GM21717 (cell line): Measurements from ENCODE around the gene EVA1C.
"Not testable (repeated sequence)": the region's sequence is repeated elsewhere in the genome, so short reads cannot be mapped to it uniquely, and the experiment has no call there.

Experiments
- ATAC-seq: cut with Tn5 transposase; IDR thresholded peaks from one replicate; pipeline ENCODE4 v1.9.1; 2021; ENCODE audit warnings: mild to moderate bottlenecking, moderate library complexity; ENCODE audit not compliant: unreplicated experiment

EVA1C gene

DNA sequence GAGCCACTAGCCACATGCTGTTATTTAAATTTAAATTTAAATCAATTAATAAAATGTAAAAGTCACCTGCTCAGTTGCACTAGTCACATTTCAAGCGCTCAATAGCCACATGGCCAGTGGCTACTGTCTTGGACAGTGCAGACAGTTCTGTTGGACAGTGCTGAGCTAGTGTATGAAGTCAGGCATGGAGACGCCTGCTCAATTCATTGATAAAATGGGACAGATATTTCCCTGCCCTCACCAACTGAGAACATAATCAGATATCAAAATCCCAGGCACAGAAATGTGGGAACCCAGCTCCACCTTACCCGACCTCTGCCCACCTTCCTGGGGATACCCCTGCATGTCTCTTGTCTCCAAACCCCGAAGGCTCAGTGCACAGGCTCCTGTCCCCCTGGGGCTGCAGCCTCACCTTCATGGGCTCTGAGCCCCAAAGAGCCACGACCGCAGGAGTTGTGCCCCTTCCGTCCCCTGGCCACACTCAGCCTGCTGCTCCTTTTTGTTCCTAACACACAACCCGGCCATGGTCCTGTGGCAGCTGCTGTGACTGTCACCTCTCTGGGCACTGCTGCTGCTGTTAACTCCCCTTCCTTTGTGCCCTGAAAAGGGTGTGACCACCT, 109.3 kb downstream of the EVA1C start:
- no peak for ATAC-seq

GRCh38 chr21:32523463-32523862, 111.0 kb downstream of the EVA1C start:
- no peak for ATAC-seq

DNA sequence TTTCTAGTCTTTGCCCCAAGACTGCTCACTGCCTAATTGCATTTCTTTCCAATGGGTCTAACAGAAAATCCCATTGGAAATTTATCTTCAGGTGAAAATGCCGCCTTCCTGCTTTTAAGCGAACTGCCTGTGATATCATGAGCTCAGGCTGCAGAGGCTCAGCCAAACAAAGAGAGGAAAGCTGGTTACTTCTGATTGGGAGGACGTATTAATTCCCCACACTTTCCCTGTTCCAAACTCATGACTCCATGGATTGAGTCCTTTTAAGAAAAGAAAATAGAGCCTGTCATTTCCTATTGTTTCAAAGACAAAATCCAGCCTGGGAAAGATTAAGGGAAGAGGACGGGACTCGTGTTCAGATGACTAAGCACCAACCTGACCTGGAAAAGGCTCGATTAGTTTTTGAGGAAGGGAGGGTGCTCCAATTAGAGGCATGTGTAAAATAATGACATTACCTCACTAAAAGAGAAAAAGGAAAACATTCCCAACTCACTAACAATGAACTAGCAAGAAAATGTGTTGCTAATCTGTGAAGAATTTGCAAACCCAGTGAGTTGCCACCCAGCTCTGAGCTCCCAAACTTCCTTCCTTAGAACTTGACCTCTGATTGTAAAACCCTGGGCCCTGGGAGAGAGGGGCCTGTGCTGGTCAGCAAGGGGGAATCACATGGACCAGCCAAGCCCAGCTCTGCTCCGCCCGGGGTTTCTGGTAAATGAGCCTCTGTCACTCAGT, 111.6 kb downstream of the EVA1C start:
- no peak for ATAC-seq

DNA sequence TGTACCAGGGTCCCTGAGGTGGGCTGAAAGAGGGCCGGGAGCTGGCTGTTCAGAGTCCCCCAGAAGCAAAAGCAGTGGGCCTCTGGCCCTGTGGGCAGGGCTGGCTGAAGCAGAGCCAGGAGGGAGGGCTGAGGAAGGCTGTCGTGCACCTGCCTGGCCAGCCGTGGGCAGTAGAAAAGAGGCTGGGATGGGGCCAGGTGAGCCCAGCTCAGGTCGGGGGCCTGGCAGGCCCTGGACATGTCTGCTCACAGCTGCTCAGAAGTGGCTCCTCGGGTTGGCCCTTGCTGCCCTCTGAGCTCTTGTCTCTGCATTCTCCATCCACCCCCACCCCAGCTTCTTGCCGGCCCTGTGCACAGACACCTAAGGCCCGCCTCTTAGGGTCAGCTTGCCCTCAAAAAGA, 112.8 kb downstream of the EVA1C start:
- no peak for ATAC-seq

- ATAC-seq: no peak
Measured at GRCh38 chr21:32529679-32530078, 117.2 kb downstream of the EVA1C start.

DNA sequence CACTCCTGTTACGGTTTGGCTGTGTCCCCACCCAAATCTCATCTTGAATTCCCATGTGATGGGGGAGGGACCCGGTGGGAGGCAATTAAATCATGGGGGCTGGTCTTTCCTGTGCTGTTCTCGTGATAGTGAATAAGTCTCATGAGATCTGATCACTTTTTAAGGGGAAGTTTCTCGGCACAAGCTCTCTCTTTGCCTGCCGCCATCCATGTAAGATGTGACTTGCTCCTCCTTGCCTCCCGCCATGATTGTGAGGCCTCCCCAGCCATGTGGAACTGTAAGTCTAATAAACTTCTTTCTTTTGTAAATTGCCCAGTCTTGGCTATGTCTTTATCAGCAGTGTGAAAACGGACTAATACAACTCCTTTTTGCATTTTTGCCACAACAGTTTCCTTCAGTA, 118.3 kb downstream of the EVA1C start:
- not testable (repeated sequence) for ATAC-seq

GRCh38 chr21:32531561-32531960, 119.1 kb downstream of the EVA1C start:
- ATAC-seq: not testable (repeated sequence)

DNA sequence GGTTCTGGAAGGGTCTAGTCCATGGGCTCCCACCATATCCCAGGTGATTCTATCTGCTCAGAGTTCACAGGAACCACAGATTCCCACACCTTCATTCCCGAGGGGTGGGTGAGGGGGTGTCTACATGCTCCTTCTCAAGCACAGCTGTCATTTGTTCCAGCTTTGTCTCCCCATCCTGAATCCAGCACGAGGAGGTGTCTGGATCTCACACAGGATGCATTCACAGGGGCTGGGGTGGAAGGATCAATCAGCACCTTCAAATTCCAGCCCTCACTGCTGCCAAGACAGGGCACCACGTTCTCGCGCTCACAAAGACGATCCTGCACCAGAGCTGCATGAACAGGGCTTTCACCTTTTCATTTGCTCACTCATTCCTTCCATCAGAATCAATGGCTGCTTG, 120.1 kb downstream of the EVA1C start:
- ATAC-seq: no peak

GRCh38 chr21:32533053-32533452, 120.5 kb downstream of the EVA1C start:
- ATAC-seq: no peak

DNA sequence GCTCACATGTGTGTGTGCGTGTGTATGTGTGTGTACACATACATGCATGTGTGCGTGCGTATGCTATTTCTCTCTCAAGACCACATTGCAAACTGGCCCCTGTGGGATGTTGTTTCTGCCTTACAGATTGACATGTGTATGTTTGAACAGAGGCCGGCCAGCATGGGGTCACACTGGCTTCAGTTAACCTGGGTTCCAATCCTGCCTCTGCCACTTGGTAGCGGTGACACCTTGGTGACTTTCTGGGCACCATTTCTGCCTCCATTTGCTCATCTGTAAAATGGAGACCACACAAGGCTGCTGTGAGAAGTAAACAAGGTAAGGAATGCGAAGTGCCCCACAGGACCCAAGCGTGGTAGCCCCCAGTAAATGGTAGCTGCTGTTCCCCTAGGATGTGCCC, 121.1 kb downstream of the EVA1C start:
- no peak for ATAC-seq

DNA sequence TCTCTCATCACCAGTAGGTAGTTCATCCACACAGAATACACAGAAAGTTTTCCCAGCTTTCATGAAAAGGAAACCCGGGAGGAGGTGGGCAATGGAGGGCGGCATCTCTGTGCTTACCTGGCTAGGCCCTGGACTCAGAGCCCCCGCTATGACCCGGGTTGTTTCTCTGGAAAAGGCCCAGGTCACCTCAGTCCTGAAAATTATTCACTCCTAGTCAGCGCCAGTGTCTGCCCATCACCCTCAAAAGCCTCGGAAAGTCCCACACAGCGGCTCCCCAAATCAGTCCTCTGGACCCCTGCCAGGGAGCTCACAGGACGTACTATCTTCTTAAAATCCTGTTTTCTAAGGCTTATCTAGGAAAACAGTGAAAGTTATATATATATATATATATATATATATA, 121.6 kb downstream of the EVA1C start:
- ATAC-seq: no peak

GRCh38 chr21:32535612-32536011, 123.1 kb downstream of the EVA1C start:
- ATAC-seq: no peak

DNA sequence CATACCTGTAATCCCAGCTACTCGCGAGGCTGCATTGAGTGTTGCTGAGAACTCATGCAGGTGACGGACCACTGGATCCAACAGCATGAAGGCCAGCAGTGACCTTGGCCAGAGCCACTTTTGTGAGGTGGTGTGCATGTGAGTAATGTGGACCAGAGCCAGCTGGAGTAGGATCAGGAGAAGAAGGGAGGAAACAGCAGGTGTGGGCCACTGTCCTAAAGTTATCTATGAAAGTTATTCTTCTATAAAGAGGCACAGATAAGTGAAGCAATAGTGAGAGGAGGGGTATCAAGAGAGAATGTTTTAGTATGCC, 125.0 kb downstream of the EVA1C start:
- no peak for ATAC-seq

DNA sequence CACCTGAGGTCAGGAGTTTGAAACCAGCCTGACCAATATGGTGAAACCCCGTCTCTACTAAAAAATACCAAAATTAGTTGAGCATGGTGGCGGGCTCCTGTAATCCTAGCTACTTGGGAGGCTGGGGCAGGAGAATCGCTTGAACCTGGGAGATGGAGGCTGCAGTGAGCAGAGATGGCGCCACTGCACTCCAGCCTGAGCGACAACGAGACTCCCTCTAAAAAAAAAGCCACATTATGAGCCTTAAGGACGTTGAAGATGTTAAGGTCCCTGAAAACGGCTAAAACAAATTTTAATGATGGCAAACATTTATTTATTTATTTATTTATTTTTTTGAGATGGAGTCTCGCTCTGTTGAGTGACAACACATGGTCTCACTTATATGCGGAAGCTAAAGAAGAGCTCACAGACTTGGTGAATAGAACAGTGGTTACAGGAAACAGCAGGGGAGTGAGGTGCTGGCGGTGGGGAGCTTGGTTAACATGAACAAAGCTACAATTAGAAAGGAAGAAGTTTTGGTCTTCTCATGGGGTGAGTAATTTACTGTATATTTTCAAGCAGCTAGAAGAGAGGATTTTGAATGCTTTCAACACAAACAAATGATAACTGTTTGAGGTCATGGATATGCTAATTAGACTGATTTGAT, 125.8 kb downstream of the EVA1C start:
- ATAC-seq: no peak

GRCh38 chr21:32539378-32539777, 126.9 kb downstream of the EVA1C start:
- ATAC-seq: no peak

DNA sequence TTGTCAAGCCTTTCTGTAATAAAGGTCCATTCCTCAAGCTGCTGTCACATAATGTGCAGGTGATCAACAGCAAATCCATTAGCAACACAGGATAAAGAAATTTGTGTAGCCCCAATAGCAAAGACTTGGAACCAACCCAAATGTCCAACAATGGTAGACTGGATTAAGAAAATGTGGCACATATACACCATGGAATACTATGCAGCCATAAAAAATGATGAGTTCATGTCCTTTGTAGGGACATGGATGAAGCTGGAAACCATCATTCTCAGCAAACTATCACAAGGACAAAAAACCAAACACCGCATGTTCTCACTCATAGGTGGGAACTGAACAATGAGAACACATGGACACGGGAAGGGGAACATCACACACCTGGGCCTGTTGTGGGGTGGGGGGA, 130.6 kb downstream of the EVA1C start:
- not testable (repeated sequence) for ATAC-seq

DNA sequence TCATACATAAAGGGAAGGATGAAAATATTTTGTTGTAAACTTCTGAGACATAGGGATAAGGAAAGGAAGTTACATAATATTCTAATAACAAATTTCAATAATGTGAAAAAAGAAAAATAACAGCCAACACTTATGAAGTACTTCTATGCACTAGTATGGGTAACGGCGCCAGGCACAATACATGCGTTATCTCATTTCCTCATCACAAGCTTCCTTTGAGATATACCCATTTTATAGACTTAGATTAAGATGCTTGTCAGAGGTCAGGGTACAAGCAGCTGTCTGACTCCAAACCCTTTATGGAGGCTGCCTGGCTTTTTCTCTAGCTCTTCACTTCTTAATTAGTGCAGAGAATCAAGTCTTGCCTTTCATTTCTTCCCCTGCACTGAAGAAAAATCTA, 131.5 kb downstream of the EVA1C start:
- ATAC-seq: no peak

DNA sequence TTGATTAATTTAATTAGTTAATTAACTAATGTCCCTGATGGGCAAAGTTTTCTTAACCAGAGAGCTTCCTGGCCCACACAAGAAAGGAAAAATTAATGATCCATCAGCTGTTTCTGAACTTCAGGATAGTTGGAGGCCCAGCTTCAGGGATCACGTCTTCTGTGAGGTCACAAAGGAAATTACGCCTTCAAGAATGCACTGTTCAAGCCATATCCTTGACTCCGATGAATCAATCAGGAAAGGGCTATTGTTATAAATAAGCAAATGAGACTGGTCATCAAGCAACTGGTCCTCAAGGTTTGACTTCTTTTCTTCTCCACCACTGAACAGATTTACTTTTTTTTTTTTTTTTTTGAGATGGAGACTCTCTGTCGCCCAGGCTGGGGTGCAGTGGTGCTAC, 132.2 kb downstream of the EVA1C start:
- no peak for ATAC-seq

GRCh38 chr21:32545948-32546441, 133.5 kb downstream of the EVA1C start:
- ATAC-seq: no peak

- ATAC-seq: no peak
Measured at GRCh38 chr21:32547018-32547417, 134.5 kb downstream of the EVA1C start.

DNA sequence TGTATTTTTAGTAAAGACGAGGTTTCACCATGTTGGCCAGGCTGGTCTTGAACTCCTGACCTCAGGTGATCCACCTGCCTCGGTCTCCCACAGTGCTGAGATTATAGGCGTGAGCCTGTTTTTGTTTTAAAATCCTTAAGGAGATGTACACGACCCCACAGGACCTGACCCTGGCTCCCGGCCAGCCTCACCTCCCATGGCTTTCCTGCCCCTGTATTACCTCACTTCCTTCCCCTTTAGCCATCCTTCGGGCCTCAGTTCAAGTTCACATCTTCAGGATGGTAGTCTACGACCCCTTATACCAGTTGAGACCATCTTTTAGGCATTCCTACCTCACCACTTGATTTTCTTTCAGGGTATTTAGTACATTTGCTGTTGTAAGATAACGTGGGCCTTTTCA, 136.5 kb downstream of the EVA1C start:
- no peak for ATAC-seq

DNA sequence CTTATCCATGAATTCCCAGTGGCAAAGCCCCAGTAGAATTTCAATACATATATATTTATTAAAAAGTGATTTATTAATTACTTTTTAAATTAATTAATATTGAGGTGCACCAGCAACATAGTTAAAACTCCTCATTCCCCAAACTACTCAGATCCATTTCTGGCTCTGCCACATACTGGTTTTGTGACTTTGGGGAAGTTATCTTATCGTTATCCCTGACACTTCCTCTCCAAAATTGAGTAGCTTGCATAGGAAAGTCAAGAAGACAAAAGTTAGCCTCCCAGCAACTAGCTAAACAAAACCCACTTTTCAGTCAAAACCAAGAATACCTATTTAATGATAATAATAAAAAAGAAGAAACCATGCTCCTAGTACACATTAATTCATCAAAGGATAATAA, 136.9 kb downstream of the EVA1C start:
- ATAC-seq: no peak
